ENCODE measurements around the gene CORO1A. TPM values are rescaled to one million over a fixed set of nuclear protein-coding genes. Genes with fewer than 3 reads are reported as not detected.
"Not testable (repeated sequence)": the region's sequence is repeated elsewhere in the genome, so short reads cannot be mapped to it uniquely, and the experiment has no call there.

The CORO1A gene
- total RNA-seq, 4 donors from 2014 or later, result 9.5 to 29.1 (median 23.2) TPM

DNA sequence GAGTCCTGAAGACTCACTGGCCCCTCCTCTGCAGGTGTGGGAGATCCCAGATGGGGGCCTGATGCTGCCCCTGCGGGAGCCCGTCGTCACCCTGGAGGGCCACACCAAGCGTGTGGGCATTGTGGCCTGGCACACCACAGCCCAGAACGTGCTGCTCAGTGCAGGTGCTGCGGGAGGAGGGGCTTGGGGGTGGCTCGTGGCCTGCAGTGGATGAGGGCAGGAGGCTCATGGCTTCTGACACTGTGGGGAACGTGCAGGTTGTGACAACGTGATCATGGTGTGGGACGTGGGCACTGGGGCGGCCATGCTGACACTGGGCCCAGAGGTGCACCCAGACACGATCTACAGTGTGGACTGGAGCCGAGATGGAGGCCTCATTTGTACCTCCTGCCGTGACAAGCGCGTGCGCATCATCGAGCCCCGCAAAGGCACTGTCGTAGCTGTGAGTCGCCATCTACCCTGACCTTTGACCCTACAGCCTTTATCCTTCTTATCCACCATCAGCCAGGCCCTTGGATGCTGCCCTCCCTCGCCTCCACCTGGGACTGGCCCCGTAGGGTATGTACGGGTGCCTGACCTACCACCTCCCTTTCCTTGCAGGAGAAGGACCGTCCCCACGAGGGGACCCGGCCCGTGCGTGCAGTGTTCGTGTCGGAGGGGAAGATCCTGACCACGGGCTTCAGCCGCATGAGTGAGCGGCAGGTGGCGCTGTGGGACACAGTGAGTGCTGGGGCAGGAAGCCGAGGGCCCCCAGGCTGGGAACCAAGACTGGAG lies 3.6 kb downstream of the CORO1A start:
- H3K9me3 ChIP-seq, result no peaks in the 10 kb centered on the region
- 61 to 65% methylated on average over 15 to 26 of the region's 36 CpGs for WGBS, 2 donors
- peak overlapping the region; percentile 25 to 91 (median 76) for H3K27ac ChIP-seq
- peaks cover 4 to 49% (median 26%) of the 10 kb centered on the region in 3 donors for H3K4me1 ChIP-seq
- intact Hi-C loops (cut with DNase I), result no loop called here
- peak overlapping the region in 2 of 4 donors; percentile 19 to 78 for H3K4me3 ChIP-seq
- peaks cover 0 to 6% (median 0%) of the 10 kb centered on the region in 3 donors for H3K36me3 ChIP-seq
- TF ChIP-seq, protein P1, sequence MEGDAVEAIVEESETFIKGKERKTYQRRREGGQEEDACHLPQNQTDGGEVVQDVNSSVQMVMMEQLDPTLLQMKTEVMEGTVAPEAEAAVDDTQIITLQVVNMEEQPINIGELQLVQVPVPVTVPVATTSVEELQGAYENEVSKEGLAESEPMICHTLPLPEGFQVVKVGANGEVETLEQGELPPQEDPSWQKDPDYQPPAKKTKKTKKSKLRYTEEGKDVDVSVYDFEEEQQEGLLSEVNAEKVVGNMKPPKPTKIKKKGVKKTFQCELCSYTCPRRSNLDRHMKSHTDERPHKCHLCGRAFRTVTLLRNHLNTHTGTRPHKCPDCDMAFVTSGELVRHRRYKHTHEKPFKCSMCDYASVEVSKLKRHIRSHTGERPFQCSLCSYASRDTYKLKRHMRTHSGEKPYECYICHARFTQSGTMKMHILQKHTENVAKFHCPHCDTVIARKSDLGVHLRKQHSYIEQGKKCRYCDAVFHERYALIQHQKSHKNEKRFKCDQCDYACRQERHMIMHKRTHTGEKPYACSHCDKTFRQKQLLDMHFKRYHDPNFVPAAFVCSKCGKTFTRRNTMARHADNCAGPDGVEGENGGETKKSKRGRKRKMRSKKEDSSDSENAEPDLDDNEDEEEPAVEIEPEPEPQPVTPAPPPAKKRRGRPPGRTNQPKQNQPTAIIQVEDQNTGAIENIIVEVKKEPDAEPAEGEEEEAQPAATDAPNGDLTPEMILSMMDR (IDR thresholded peaks at IDR 0.05), result peak; percentile 56 to 82 (median 70)
- TF ChIP-seq POLR2A (IDR thresholded peaks at IDR 0.05), result no peak
- H3K27me3 ChIP-seq, result no peaks in the 10 kb centered on the region
- no peak for DNase-seq

DNA sequence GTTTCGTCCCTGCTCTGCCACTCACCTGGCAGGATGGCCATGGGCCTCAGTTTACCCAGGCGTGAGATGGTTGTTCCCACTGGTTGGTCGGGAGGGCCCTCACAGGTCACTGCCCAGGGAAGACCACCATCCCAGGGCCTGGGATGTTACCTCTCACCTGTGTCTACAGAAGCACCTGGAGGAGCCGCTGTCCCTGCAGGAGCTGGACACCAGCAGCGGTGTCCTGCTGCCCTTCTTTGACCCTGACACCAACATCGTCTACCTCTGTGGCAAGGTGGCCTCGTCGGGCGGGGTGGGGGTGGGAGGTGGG lies 4.1 kb downstream of the CORO1A start:
- Histone ChIP-seq H3K9me3 (no peaks in the 10 kb centered on the region), H3K27me3 (no peaks in the 10 kb centered on the region), H3K4me1 (peaks cover 4 to 44% (median 21%) of the 10 kb centered on the region in 3 donors), H3K4me3 (no peak overlapping the region), H3K36me3 (peaks cover 0 to 6% (median 0%) of the 10 kb centered on the region in 3 donors), H3K27ac (peak overlapping the region in 2 of 4 donors; percentile 25 to 90)
- 87% methylated on average over 3 of the region's 9 CpGs; no CpG with 5 or more reads in 1 of the 2 donors for WGBS, 2 donors
- no peak for DNase-seq
- TF ChIP-seq, protein P1 (IDR thresholded peaks at IDR 0.05), result no peak
- TF ChIP-seq POLR2A (IDR thresholded peaks at IDR 0.05), result no peak
- intact Hi-C loops (cut with DNase I), result no loop called here

DNA sequence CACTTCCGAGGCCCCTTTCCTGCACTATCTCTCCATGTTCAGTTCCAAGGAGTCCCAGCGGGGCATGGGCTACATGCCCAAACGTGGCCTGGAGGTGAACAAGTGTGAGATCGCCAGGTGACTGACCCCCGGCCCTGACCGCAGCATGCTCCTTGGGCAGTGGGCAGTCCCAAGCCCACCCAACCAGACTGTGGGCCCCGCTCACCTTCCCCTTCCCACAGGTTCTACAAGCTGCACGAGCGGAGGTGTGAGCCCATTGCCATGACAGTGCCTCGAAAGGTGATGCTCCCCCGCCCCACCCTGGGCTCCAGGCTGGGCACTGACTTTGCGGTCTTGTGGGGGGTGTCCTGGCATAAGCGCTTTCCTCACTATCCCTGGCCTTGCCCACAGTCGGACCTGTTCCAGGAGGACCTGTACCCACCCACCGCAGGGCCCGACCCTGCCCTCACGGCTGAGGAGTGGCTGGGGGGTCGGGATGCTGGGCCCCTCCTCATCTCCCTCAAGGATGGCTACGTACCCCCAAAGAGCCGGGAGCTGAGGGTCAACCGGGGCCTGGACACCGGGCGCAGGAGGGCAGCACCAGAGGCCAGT lies 4.7 kb downstream of the CORO1A start:
- Histone ChIP-seq H3K4me1 (peaks cover 4 to 38% (median 15%) of the 10 kb centered on the region in 3 donors), H3K36me3 (peaks cover 0 to 6% (median 0%) of the 10 kb centered on the region in 3 donors), H3K4me3 (no peak overlapping the region), H3K9me3 (no peaks in the 10 kb centered on the region), H3K27ac (peak overlapping the region in 1 of 4 donors; percentile 90), H3K27me3 (no peaks in the 10 kb centered on the region)
- no peak for DNase-seq
- intact Hi-C loops (cut with DNase I), result no loop called here
- no peak for TF ChIP-seq POLR2A (IDR thresholded peaks at IDR 0.05)
- TF ChIP-seq, protein P1 (IDR thresholded peaks at IDR 0.05), result no peak
- 79% methylated on average over 3 of the region's 23 CpGs; no CpG with 5 or more reads in 1 of the 2 donors for WGBS, 2 donors

DNA sequence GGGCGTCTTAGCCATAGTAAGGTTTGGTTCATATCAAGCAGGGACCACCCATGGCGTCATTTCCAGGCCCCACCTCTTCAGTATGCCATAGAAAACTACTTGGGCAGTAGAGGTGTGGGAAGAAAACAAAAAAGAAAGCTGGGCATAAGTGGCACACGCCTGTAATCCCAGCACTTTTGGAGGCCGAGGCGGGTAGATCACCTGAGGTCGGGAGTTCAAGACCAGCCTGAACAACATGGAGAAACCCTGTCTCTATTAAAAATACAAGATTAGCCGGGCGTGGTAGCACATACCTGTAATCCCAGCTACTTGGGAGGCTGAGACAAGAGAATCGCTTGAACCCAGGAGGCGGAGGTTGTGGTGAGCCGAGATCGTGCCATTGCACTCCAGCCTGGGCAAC lies 7.8 kb downstream of the CORO1A start:
- peaks cover 0 to 19% (median 6%) of the 10 kb centered on the region in 3 donors for H3K4me1 ChIP-seq
- H3K36me3 ChIP-seq; intact Hi-C loops (cut with DNase I); H3K27ac ChIP-seq; H3K27me3 ChIP-seq; H3K9me3 ChIP-seq; H3K4me3 ChIP-seq; DNase-seq: not testable (repeated sequence)
- 84% methylated on average over 6 of the region's 12 CpGs; no CpG with 5 or more reads in 1 of the 2 donors for WGBS, 2 donors

DNA sequence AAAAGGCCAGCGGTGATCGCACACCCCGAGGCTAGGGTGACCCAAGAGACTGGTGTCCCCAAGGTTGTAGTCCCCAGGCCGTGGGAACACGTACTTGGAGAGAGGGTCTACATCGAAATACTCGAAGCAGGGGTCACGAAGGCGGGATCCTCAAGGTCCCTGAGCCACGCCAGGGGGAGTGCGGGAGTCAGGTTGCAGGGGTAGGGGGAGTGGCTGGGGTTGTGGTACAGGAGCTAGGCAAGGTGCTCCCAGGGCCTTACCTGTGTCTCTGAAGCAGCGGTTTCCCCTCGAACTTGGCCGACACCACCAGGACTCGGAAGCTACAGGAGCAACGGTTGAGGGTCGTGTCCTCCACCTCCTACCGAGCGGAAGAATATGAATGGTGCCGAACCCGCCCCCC lies 9.7 kb downstream of the CORO1A start:
- H3K4me1 ChIP-seq; H3K27ac ChIP-seq; H3K27me3 ChIP-seq; intact Hi-C loops (cut with DNase I); H3K36me3 ChIP-seq; DNase-seq; H3K9me3 ChIP-seq; H3K4me3 ChIP-seq: not testable (repeated sequence)
- WGBS, 2 donors, result no CpG with 5 or more reads among the region's 21 CpGs

DNA sequence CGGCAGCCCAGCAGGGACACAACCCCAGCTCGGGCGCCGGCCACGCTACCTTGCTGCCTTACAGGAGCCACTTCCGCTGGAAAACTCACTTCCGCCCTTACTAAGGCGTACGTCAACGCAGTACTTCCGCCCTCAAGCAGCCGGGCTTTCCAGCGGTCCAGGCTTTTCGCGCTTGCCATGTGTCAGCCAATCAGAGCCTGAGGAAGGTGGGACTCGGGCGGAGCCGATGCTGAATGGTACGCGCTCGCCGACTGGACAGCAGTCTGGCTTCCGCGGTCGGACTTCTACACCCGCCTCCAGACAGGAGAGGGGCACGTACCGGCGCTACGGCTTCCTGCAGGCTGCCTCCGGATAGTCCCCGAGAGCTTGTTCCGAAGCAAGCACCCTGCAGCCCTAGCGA lies 10.2 kb downstream of the CORO1A start, which contains the start of the genes BOLA2B and SLX1A:
Gene BOLA2B, minus strand, starts transcription at position 52 of the 400 bp plus-strand sequence. CDS start 71 bp downstream, outside the sequence.
Gene SLX1A, plus strand, starts transcription at position 261 of the 400 bp plus-strand sequence. CDS start 210 bp downstream, outside the sequence.
- WGBS, 2 donors, result no CpG with 5 or more reads among the region's 34 CpGs
- peak within 1 kb of the TSS in 3 of 4 donors; percentile 25 to 64 (median 36) for H3K27ac ChIP-seq
- not testable (repeated sequence) for DNase-seq

DNA sequence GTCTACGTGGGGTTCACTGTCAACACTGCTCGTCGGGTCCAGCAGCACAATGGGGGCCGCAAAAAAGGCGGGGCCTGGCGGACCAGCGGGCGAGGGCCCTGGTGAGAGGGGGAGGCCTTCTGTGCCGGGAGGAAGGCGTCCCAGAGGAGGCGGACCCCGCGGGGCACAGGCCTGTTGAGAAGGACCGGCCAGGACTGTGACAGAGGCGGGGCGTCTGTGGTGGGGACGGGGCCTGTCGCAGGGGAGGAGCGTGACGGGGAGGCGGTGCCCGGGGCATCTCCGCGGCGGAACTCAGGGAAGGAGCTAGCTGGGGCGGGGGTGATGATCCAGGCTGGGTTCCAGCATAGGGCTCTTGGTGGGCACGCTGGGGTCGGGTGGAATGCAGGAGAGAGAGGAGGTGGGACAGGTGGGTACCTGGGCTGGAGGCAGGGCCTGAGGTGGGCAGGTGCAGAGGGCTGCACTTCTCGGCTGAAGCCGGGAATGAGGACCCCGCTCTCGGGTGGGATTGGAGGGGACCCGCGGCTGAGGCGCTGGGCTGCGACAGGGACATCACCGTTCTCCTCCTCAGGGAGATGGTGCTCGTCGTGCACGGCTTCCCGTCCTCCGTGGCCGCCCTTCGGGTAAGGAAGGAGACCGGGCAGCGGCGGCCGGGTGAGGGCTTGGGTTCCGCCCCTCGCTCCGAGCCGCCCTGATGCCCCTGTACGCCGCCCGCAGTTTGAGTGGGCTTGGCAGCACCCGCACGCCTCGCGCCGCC lies 10.9 kb downstream of the CORO1A start:
- intact Hi-C loops (cut with DNase I); DNase-seq; H3K9me3 ChIP-seq; H3K36me3 ChIP-seq; H3K4me1 ChIP-seq; H3K27me3 ChIP-seq: not testable (repeated sequence)
- WGBS, 2 donors, result 1% methylated on average over 14 of the region's 60 CpGs; no CpG with 5 or more reads in 1 of the 2 donors
- Histone ChIP-seq H3K27ac (peak overlapping the region in 3 of 4 donors; percentile 25 to 64 (median 36)), H3K4me3 (peak overlapping the region in 3 of 4 donors; percentile 39 to 64 (median 39))

More for the DNA sequence above, 10.2 kb downstream of the CORO1A start, which contains the start of the genes BOLA2B and SLX1A:
- H3K9me3 ChIP-seq; intact Hi-C loops (cut with DNase I); H3K27me3 ChIP-seq; H3K36me3 ChIP-seq; H3K4me1 ChIP-seq: not testable (repeated sequence)
- H3K4me3 ChIP-seq, result peak within 1 kb of the TSS in 3 of 4 donors; percentile 39 to 64 (median 39)

DNA sequence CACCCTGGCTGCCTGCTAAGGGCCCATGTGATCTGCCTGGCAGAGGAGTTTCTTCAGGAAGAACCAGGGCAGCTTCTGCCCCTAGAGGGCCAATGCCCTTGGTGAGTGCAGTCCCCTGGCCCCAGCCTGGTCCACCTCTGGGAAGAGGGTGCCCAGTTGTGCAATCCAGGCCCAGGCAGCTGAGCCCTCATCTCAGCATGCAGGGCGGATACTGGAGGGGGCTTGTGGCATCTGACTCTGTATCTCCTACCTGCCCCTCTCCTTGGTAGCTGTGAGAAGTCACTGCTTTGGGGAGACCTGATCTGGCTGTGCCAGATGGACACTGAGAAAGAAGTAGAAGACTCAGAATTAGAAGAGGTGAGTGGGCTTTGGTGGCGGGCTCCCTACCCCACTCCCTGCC lies 13.6 kb downstream of the CORO1A start:
- H3K4me1 ChIP-seq; H3K27ac ChIP-seq; H3K36me3 ChIP-seq; H3K9me3 ChIP-seq; H3K4me3 ChIP-seq; DNase-seq; H3K27me3 ChIP-seq; intact Hi-C loops (cut with DNase I): not testable (repeated sequence)
- no CpG with 5 or more reads among the region's 2 CpGs for WGBS, 2 donors

DNA sequence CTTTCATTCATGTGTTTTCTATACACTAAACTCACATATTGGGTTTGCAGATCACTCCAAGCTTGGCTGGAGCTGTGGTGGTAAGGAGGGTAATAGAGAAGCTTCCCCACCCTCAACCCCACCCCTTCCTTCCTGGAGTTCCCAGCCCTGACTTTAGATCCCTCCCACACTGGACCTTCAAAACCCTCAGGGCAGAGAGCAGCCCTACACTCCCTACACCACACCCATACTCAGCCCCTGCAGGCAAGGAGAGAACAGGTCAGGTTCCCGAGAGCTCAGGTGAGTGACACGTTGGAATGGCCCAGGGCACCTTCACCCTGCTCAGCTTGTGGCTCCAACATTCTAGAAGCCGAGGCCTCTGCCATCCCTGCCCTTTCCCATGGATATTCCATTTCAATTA lies 15.6 kb downstream of the CORO1A start, which contains the start of gene SULT1A3:
Gene SULT1A3, plus strand, starts transcription at position 207 of the 400 bp plus-strand sequence. CDS start 1,474 bp downstream, outside the sequence.
- H3K9me3 ChIP-seq; H3K36me3 ChIP-seq; intact Hi-C loops (cut with DNase I); DNase-seq; H3K4me3 ChIP-seq; H3K27me3 ChIP-seq; H3K4me1 ChIP-seq; H3K27ac ChIP-seq: not testable (repeated sequence)
- no CpG with 5 or more reads among the region's 3 CpGs for WGBS, 2 donors
